Endothelial cell of umbilical vein (primary cell): ENCODE measurements around the gene SYNGR4. TPM values are rescaled to one million over a fixed set of nuclear protein-coding genes. Genes with fewer than 3 reads are reported as not detected.

Experiments
- BruUV-seq: library from RNA; stranded (reverse); fragments of 400-500 nt; replicated peaks from 2 replicates; lab custom pipeline; 2021; lab: Mats Ljungman, UMichigan
- CTCF ChIA-PET: fragments of 300-600, 350-600 bp; sonication (Branson Sonifier 250); formaldehyde crosslinking; loops from one replicate; lab custom pipeline; 2021; ENCODE audit warnings: antibody characterized with exemption, inconsistent platforms; lab: Charles Lee
- POLR2A ChIA-PET: fragments of 300-600, 350-600 bp; sonication (Branson Sonifier 250); formaldehyde crosslinking; loops from one replicate; lab custom pipeline; 2021; ENCODE audit warnings: antibody characterized with exemption, inconsistent platforms; lab: Charles Lee
- DNase-seq: peaks from one replicate; pipeline ENCODE4 v3.0.0-alpha.2; 2011; ENCODE audit warnings: low read depth, low spot score
- FAIRE-seq: peaks from 2 replicates; lab custom pipeline; 2011; peaks lifted over from hg19 to GRCh38; lab: Jason Lieb, UNC
- H2AFZ ChIP-seq: 2 replicates; pipeline ENCODE4 v1.6.0; 2012; ENCODE audit warnings: low read depth, low read length, control low read depth, inconsistent platforms
- H3K27ac ChIP-seq: 2 replicates; pipeline ENCODE4 v1.5.1; 2011; ENCODE audit warnings: low read depth, mild to moderate bottlenecking, control low read depth, low read length, moderate library complexity; ENCODE audit not compliant: insufficient read depth
- H3K27me3 ChIP-seq, 2 experiments: 2 replicates each; pipeline versions ENCODE4 v1.6.0 to v1.6.1; 2011; ENCODE audit warnings: low read length in 2 of 2, mixed read lengths in 1 of 2; ENCODE audit not compliant: control insufficient read depth in 2 of 2, insufficient read depth in 2 of 2
- H3K36me3 ChIP-seq, 2 experiments: 2 replicates in 1 of 2; 3 replicates in 1 of 2; pipeline ENCODE4 v1.5.1; 2011; ENCODE audit warnings: low read length in 2 of 2, mild to moderate bottlenecking in 1 of 2, moderate library complexity in 1 of 2; ENCODE audit not compliant: control insufficient read depth in 2 of 2, insufficient read depth in 2 of 2; ENCODE audit errors: extremely low read depth in 1 of 2
- H3K4me1 ChIP-seq: 3 replicates; pipeline ENCODE4 v1.5.1; 2011; ENCODE audit warnings: mild to moderate bottlenecking, low read length; ENCODE audit not compliant: control insufficient read depth, insufficient read depth; ENCODE audit errors: extremely low read depth
- H3K4me2 ChIP-seq: 2 replicates; pipeline ENCODE4 v1.6.1; 2011; ENCODE audit warnings: low read length, control low read depth, mixed read lengths; ENCODE audit not compliant: insufficient read depth
- H3K4me3 ChIP-seq, 3 experiments: fragments of 200-600 bp in 1 of 3; sonication (generic), shearing (Covaris generic) in 1 of 3; replicated peaks in 1 of 3; 2 replicates each; pipeline ENCODE4 v1.5.1; 2011 to 2016; ENCODE audit warnings: control low read depth in 3 of 3, low read length in 3 of 3, mild to moderate bottlenecking in 2 of 3, inconsistent platforms in 1 of 3, low read depth in 1 of 3, moderate library complexity in 1 of 3; ENCODE audit not compliant: insufficient read depth in 1 of 3
- H3K79me2 ChIP-seq: 2 replicates; pipeline ENCODE4 v1.6.0; 2012; ENCODE audit warnings: low read length, inconsistent platforms; ENCODE audit not compliant: control insufficient read depth, insufficient read depth
- H3K9ac ChIP-seq: replicated peaks from 2 replicates; pipeline ENCODE3; 2011; ENCODE audit warnings: low read length, control low read depth; ENCODE audit not compliant: insufficient read depth; ENCODE audit errors: extremely low read depth
- H3K9me1 ChIP-seq: replicated peaks from 3 replicates; pipeline ENCODE4 v1.6.0; 2011; ENCODE audit warnings: mild to moderate bottlenecking, low read length; ENCODE audit not compliant: control insufficient read depth, insufficient read depth; ENCODE audit errors: extremely low read depth
- H3K9me3 ChIP-seq: replicated peaks from 2 replicates; pipeline ENCODE4 v1.5.1; 2012; ENCODE audit warnings: low read length, inconsistent platforms; ENCODE audit not compliant: control insufficient read depth, insufficient read depth
- H4K20me1 ChIP-seq: replicated peaks from 2 replicates; pipeline ENCODE3; 2011; ENCODE audit warnings: mild to moderate bottlenecking, low read length; ENCODE audit not compliant: control insufficient read depth, insufficient read depth; ENCODE audit errors: extremely low read depth
- CTCF ChIP-seq, 2 donors: IDR thresholded peaks; 1 replicate in 1 of 2; 2 replicates in 1 of 2; pipeline ENCODE4 v1.5.1; 2011; ENCODE audit warnings: low read length in 2 of 2, mild to moderate bottlenecking in 2 of 2, moderate library complexity in 2 of 2, control low read depth in 1 of 2, inconsistent platforms in 1 of 2, low read depth in 1 of 2; ENCODE audit not compliant: insufficient read depth in 1 of 2; ENCODE audit errors: extremely low read depth in 1 of 2
- EZH2 ChIP-seq: IDR thresholded peaks from 2 replicates; pipeline ENCODE4 v1.6.1; 2012; ENCODE audit warnings: borderline replicate concordance, low read depth, mild to moderate bottlenecking, moderate library complexity, low read length, inconsistent platforms; ENCODE audit not compliant: severe bottlenecking
- FOS ChIP-seq: IDR thresholded peaks from 2 replicates; pipeline ENCODE4 v1.6.1; 2011; ENCODE audit warnings: mild to moderate bottlenecking, low read length, moderate library complexity, borderline replicate concordance; ENCODE audit not compliant: insufficient read depth
- GATA2 ChIP-seq: IDR thresholded peaks from 2 replicates; pipeline ENCODE4 v1.7.0; 2011; ENCODE audit warnings: low read depth, mild to moderate bottlenecking, moderate library complexity, mixed read lengths, low read length; ENCODE audit not compliant: insufficient read length, insufficient read depth
- JUN ChIP-seq: IDR thresholded peaks from 2 replicates; pipeline ENCODE4 v1.6.1; 2011; ENCODE audit warnings: borderline replicate concordance, low read depth; ENCODE audit not compliant: insufficient read length, insufficient read depth
- MAX ChIP-seq: IDR thresholded peaks from 2 replicates; pipeline ENCODE4 v1.6.1; 2011; ENCODE audit not compliant: insufficient read depth, insufficient read length
- MYC ChIP-seq: IDR thresholded peaks from one replicate; pipeline ENCODE4 v1.6.1; 2011; ENCODE audit warnings: mild to moderate bottlenecking, low read depth, low read length
- POLR2A ChIP-seq: IDR thresholded peaks from 2 replicates; pipeline ENCODE4 v1.6.1; 2012; ENCODE audit warnings: low read depth, mild to moderate bottlenecking, control low read depth, low read length
- POLR2AphosphoS5 ChIP-seq: IDR thresholded peaks from 2 replicates; pipeline ENCODE4 v1.6.1; 2012; ENCODE audit warnings: low read depth, mild to moderate bottlenecking, control low read depth, low read length, moderate library complexity; ENCODE audit not compliant: insufficient read depth
- dilution Hi-C: fragments of 300-500 bp; cut with MboI; formaldehyde crosslinking; loops from one replicate; pipeline ENCODE4 v1.15.0; 2019; ENCODE audit warnings: low sequenced_read_pairs; ENCODE audit not compliant: extremely low pct_ligation_motif_present
- intact Hi-C: fragments of 100-400 bp; cut with micrococcal nuclease; formaldehyde crosslinking; loops from one replicate; pipeline ENCODE4 v1.10.0; 2022
- polyA plus RNA-seq, 4 experiments: library from polyadenylated mRNA; depleted of rRNA in 3 of 4; stranded (reverse) in 3 of 4; unstranded in 1 of 4; fragments of >200 nt; gene quantifications; 2 replicates each; pipeline versions ENCODE4 v1.2.1 to v1.2.3, GENCODE V29; 2011 to 2012; ENCODE audit warnings: missing spikeins in 1 of 4
- total RNA-seq: library from RNA; stranded (reverse); gene quantifications from 2 replicates; pipeline ENCODE4 v1.2.3, GENCODE V29; 2021

The SYNGR4 gene
- total and polyA plus RNA-seq, 2 donors (not counting 3 experiments of a cell fraction or from before 2014, with no cell fraction given), result not detected

GRCh38 chr19:48344892-48345291, 19.3 kb upstream of the SYNGR4 start:
- H3K79me2 ChIP-seq, result no peaks in the 10 kb centered on the region
- H3K9me3 ChIP-seq, result no peaks in the 10 kb centered on the region
- no peaks in the 10 kb centered on the region for H3K36me3 ChIP-seq
- ChIA-PET POLR2A (no interaction called here), CTCF (no interaction called here)
- intact Hi-C loops (no loop called here), dilution Hi-C loops (no loop called here)
- H3K4me1 ChIP-seq, result no peaks in the 10 kb centered on the region
- H3K4me3 ChIP-seq, result no peak overlapping the region
- H3K4me2 ChIP-seq, result no peak overlapping the region
- H3K27ac ChIP-seq, result no peak overlapping the region
- H4K20me1 ChIP-seq, result no peaks in the 10 kb centered on the region
- TF ChIP-seq FOS (no peak), EZH2 (no peak), MYC (no peak), JUN (no peak), MAX (no peak), CTCF (IDR thresholded peaks at IDR 0.05; ENCODE audit: extremely low read depth in 1 of 2, insufficient read depth in 1 of 2, low read depth in 1 of 2, low read length in 2 of 2) (no peak), GATA2 (no peak), POLR2AphosphoS5 (no peak), POLR2A (no peak)
- DNase-seq, result no peak
- no peak overlapping the region for H2AFZ ChIP-seq
- H3K9ac ChIP-seq, result no peak overlapping the region
- FAIRE-seq, result no peak
- no peaks in the 10 kb centered on the region for H3K9me1 ChIP-seq
- no peaks in the 10 kb centered on the region for H3K27me3 ChIP-seq
- BruUV-seq, result no TSS peak
